Choroid plexus epithelial cell (primary cell): ENCODE results near the gene PPA2.

Experiments
- DNase-seq: peaks from one replicate; pipeline ENCODE4 v3.0.0-alpha.2; 2010; ENCODE audit warnings: low read depth
- H3K4me3 ChIP-seq: 2 replicates; pipeline ENCODE4 v1.5.1; 2011; ENCODE audit warnings: low read depth, mild to moderate bottlenecking, control low read depth, low read length, moderate library complexity
- CTCF ChIP-seq: conservative IDR thresholded peaks from 2 replicates; pipeline ENCODE4 v1.5.1; 2011; ENCODE audit warnings: low read depth, mild to moderate bottlenecking, control low read depth, inconsistent platforms, low read length, moderate library complexity

PPA2 gene

GRCh38 chr4:105400901-105401677 is 72.8 kb downstream of the PPA2 start:
- no peak for TF ChIP-seq CTCF
- no peak for DNase-seq
- no peak overlapping the region for H3K4me3 ChIP-seq

DNA sequence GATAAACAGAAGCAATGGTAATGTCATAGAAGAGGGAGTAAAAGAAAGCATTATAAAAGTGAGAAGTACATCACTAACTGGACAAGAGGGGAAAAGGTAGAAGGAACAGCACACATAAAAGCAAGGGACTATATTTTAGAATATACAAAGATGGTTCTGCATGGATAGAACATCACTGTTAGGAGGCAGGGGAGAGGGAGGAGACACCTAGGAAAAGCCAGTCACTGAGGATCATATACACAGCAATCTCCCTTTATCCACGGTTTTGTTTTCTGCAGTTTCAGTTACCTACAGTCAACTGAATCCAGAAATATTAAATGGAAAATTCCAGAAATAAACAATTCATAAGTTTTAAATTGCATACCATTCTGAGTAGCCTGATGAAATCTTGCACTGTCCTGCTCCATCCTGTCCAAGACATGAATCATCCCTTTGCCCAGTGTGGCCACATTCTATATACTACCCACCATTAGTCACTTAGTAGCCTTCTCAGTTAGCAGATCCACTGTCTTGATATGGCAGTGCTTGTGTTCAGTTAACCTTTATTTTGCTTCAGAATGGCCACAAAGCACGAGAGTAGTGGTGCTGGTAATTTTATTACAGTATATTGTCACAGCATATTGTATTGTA is 74.2 kb downstream of the PPA2 start:
- no peak overlapping the region for H3K4me3 ChIP-seq
- peak; percentile 91 for DNase-seq
- no peak for TF ChIP-seq CTCF

- no peak for TF ChIP-seq CTCF
- no peak for DNase-seq
- H3K4me3 ChIP-seq = no peak overlapping the region
Observed at GRCh38 chr4:105392858-105393257, 81.0 kb downstream of the PPA2 start.

GRCh38 chr4:105389167-105389566 is 84.7 kb downstream of the PPA2 start:
- TF ChIP-seq CTCF = no peak
- no peak overlapping the region for H3K4me3 ChIP-seq
- DNase-seq = peak; percentile 37

GRCh38 chr4:105387466-105387865 is 86.4 kb downstream of the PPA2 start:
- no peak overlapping the region for H3K4me3 ChIP-seq
- peak; percentile 24 for DNase-seq
- no peak for TF ChIP-seq CTCF

DNA sequence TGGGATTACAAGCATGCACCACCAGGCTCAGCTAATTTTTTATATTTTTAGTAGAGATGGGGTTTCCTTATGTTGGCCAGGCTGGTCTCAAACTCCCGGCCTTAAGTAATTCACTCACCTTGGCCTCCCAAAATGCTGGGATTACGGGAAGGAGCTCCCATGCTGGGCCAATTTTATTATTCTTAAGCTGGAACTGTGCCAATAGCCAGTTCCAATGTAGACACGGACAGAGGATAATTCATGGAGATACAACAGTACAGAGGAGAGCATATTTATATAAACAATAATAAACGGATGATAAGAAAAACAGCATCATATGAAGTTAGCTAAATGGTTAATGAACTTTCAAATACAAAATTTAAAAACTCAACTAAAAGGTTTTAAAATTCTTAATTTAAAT is 87.8 kb downstream of the PPA2 start:
- H3K4me3 ChIP-seq = no peak overlapping the region
- DNase-seq = peak; percentile 5
- no peak for TF ChIP-seq CTCF

- DNase-seq = no peak
- no peak for TF ChIP-seq CTCF
- H3K4me3 ChIP-seq = no peak overlapping the region
Observed at GRCh38 chr4:105374071-105374470, 99.8 kb downstream of the PPA2 start.
